ENCODE measurements around the gene SSTR4.
"Not testable (repeated sequence)": the region's sequence is repeated elsewhere in the genome, so short reads cannot be mapped to it uniquely, and the experiment has no call there.

SSTR4 gene

DNA sequence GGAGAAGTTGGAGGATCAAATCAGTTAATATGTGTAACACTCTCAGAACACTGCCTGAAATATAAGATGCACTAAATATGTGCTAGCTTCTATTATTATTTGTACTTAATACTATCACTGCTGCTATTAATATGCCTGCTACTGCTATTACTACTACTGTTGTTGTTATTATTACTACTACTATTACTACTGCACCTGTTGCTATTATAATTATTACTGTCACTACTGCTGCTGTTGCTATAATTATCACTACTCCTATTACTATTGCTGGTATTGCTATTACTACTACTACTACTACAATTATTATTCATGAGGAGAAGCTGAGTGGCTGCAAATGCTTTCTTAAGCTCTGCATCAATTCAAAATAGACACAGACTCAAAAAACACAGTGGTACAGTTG lies 16.7 kb upstream of the SSTR4 start:
- no peak for DNase-seq (ENCODE audit: low spot score)

- no peak for DNase-seq (ENCODE audit: low spot score)
Measured at GRCh38 chr20:23018941-23019340, 16.2 kb upstream of the SSTR4 start.

GRCh38 chr20:23019403-23019802 lies 15.7 kb upstream of the SSTR4 start:
- no peak for DNase-seq (ENCODE audit: low spot score)

- no peak for DNase-seq (ENCODE audit: low spot score)
Measured at GRCh38 chr20:23020230-23021018, 14.7 kb upstream of the SSTR4 start.

DNA sequence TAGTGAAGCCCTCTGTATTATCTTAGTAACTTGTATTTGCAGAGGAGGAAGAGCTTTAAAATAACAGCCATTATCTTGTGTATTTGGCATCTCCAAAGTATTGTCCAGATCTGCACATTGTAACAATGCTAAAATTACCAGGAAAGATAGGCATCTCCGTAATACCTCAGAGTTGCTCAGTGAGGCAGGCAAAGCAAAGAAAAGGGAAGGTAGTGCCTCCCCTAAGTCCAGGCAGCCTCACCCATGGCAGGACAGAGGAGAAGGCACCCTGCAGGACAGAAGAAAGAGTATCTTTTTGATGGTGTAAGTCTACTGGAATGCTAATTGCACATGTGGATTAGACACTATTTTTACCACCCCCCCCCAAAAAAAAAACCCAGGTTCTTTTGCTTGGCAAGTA lies 13.6 kb upstream of the SSTR4 start:
- no peak for DNase-seq (ENCODE audit: low spot score)

DNA sequence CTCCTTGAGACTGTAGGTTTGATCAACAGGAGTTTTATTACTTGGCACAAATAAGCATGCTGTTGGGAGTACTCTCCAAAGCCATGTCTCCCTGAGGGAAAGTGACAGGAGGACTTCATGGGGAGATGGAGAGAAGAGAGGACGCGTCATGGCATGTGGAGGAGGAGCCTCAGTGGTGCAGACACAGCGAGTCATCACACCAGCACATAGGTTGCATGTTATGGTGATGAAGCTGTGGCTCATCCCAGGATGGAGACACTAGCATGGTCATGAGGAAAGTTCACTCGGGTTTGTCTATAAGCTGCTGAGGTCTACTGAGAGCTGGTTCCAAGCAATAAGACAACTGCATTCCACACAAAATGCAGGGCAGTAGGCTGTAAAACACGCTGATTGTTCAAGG lies 13.2 kb upstream of the SSTR4 start:
- no peak for DNase-seq (ENCODE audit: low spot score)

DNA sequence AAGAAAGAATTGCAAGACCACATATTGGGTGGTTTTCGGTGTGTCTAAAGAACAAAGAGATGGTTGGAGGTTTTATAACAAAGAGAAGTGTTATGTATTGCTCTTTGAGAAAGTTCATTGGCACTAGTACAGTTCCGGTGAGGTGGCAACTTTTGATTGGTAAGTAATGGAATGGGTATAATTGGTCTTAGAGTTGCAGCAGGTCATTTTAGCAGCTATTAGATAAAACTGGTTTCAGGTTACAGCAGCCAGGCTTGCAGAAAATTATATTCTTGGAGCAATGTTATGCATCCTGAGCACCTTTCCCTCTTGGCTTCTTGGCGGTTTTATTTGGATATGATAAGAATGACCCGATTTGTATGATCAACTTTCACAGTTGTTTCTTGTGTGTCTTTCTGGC lies 12.3 kb upstream of the SSTR4 start:
- no peak for DNase-seq (ENCODE audit: low spot score)

- no peak for DNase-seq (ENCODE audit: low spot score)
Measured at GRCh38 chr20:23023621-23024177, 11.4 kb upstream of the SSTR4 start.

- DNase-seq (ENCODE audit: low spot score): no peak
Measured at GRCh38 chr20:23024701-23025100, 10.4 kb upstream of the SSTR4 start.

DNA sequence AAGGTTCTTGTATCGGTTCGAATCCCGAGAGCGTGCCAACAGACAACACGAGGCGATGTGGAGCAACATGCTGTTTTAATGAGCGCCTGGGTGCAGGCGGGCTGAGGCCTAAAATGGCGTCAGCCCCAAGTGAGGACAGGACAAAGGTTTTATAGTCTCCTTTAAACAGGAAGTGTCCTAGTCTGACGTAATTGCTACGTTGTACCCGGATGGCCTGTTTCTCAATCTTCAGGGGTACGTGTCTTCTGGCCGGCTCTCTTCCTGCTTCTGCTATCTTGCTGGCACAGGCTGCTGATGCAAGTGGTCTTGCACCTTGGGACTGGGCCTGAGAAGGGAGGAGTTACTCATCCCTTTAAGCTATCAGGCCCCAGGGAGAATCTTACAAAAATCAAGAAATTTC lies 9.6 kb upstream of the SSTR4 start:
- DNase-seq (ENCODE audit: low spot score): not testable (repeated sequence)

DNA sequence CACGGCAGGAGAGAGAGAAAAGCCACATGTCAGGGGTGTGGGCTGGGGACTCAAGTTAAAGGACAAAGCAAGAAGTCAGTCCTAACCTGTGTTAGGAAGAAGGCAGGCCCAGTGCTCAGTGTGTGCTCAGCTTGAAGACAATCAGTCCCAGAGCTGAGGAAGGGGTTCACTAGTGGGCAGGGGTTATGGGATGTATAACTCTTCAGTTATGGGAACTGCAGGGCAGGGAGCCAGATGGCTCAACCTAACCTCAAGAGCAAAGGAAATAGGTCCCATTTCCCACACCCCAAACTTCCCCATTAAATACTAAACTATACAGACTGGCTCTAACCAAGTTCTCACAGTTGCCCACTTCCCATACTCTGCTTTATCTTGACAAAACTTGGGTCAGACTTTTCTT lies 7.4 kb upstream of the SSTR4 start:
- DNase-seq (ENCODE audit: low spot score): no peak

- DNase-seq (ENCODE audit: low spot score): no peak
Measured at GRCh38 chr20:23028392-23028791, 6.7 kb upstream of the SSTR4 start.

GRCh38 chr20:23029324-23029723 lies 5.8 kb upstream of the SSTR4 start:
- no peak for DNase-seq (ENCODE audit: low spot score)

- no peak for DNase-seq (ENCODE audit: low spot score)
Measured at GRCh38 chr20:23031346-23031745, 3.8 kb upstream of the SSTR4 start.

DNA sequence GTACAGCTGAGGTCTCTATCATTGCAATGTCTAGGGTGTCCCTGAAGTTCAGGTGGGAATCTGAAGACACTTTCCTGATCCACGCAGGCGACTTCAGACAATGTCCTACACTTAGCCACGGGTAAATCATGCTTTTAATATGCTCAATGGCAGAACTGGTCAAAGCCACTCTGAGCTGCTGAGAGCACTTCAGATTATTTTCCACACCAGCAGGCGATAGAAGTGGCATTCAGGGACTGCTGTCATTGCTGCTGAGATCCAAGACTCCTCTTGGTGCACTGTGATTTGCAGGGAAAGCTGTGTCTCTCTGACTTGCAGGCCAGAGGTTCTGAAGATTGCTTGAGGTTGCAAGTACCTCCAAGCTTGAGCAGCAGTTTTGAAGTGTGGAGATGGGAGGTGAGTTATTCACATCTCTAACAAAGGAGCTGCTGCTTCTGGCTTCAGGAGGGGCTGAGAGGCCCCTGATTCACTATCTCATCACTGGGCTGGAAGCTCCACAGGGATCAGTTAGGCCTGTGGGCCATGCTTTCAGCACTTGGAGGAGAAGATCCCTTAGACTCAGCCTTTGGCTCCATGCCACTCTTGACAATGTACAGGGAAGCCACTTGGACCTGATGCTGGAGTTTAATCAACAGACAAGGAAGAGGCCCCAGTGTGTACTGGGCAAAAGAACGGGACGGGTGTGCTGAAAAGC lies 2.9 kb upstream of the SSTR4 start:
- no peak for DNase-seq (ENCODE audit: low spot score)

DNA sequence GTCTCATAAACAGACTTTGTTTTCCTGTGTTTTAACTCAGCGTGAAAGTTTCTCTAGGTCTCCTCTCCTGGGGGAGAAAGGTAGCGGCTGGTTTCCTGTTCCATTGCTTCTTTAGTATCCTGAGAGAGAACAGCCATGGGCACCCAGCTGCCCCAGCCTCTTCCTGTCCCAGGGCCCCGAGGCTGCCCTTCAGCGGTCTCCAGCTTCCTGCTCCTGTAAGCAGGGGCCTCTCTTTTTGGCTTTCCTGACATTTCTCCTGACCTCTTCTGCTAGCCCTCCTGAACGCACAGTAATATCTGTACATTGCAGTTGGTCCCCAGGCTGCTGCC lies 2.4 kb upstream of the SSTR4 start:
- no peak for DNase-seq (ENCODE audit: low spot score)

DNA sequence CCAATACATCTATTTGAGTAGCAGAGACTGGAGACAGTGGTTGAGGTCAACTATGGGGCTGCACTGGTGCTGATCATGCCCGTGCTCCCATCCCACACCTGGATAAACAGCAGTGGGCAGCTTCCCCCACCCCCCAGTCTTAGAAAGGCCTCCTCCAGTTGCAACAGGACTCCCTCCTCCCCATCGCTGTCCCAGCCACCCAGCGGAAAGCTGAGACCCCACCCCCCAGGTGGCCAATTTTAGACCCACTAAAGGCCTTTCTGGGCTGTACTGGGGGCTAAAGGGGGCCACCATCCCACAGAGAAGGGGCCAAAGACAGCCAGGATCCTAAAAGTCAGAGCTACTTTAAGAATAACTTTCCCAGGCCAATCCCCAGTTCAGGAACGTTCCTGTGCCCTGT lies 1.2 kb upstream of the SSTR4 start:
- no peak for DNase-seq (ENCODE audit: low spot score)

- DNase-seq (ENCODE audit: low spot score): no peak
Measured at GRCh38 chr20:23035731-23036130, 619 bp downstream of the SSTR4 start.

DNA sequence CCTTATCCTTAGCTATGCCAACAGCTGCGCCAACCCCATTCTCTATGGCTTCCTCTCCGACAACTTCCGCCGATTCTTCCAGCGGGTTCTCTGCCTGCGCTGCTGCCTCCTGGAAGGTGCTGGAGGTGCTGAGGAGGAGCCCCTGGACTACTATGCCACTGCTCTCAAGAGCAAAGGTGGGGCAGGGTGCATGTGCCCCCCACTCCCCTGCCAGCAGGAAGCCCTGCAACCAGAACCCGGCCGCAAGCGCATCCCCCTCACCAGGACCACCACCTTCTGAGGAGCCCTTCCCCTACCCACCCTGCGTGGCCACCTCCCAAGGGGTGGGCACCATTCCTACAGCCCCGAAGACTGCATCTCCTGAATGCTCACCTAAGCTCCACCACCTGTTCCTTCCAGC lies 1.3 kb downstream of the SSTR4 start:
- no peak for DNase-seq (ENCODE audit: low spot score)

DNA sequence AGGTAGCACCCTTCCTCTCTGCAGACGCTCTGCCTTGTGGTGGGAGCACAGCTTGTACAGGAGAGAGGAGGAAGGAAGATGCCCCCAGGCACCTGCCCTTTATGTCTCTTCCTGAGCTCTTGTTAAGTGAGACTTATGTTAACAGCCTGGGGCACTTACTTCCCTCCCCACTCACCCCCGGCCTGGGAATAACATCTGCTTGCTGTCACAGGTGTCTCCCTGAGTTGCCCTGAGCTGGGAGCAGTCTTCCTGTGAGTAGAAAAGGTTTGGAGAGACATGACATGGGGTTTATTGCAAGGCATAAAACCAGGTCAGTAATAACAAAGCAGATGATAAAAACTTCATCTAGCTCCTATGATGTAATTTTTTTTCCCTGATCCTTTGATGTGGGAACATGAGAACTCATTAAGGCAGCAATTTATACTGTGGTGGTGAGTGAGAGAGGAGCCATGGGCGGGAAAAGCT lies 1.9 kb downstream of the SSTR4 start:
- DNase-seq (ENCODE audit: low spot score): no peak

- no peak for DNase-seq (ENCODE audit: low spot score)
Measured at GRCh38 chr20:23039136-23039875, 4.2 kb downstream of the SSTR4 start.

GRCh38 chr20:23039885-23040508 lies 4.9 kb downstream of the SSTR4 start:
- DNase-seq (ENCODE audit: low spot score): no peak

Measured in germinal center (tissue), 1 donor.